K562 (cell line): Measurements from ENCODE around the gene HMGA1. TPM values are rescaled to one million over a fixed set of nuclear protein-coding genes. Genes with fewer than 3 reads are reported as not detected.

ENCODE experiments used
- ATAC-seq: fragments of 200-7000 bp; cut with Tn5 transposase; 3 replicates; pipeline ENCODE4 v1.9.1; 2020; ENCODE audit warnings: moderate library complexity
- BruUV-seq: library from RNA; stranded (reverse); fragments of 400-500 nt; replicated peaks from 2 replicates; lab custom pipeline; 2021; lab: Mats Ljungman, UMichigan
- CTCF ChIA-PET: fragments of 300-600 bp; formaldehyde crosslinking; extraction: SDS; loops from one replicate; lab custom pipeline; 2021; ENCODE audit warnings: low intra/inter-chr PET ratio; lab: Yijun Ruan, JAX
- POLR2A ChIA-PET: fragments of 300-600, 350-650 bp; sonication (Branson Sonifier 250); formaldehyde crosslinking; extraction: SDS; loops from one replicate; lab custom pipeline; 2021; ENCODE audit warnings: antibody characterized with exemption, inconsistent platforms; lab: Yijun Ruan, JAX
- DNase-seq, 4 experiments: peaks; one replicate each; pipeline versions ENCODE4 v3.0.0 to v3.0.0-alpha.2; 2011 to 2018; ENCODE audit warnings: low spot score in 3 of 4, mixed read lengths in 3 of 4; ENCODE audit errors: extremely low read depth in 1 of 4
- FAIRE-seq: peaks from 2 replicates; lab custom pipeline; 2011; peaks lifted over from hg19 to GRCh38; lab: Jason Lieb, UNC
- H2AFZ ChIP-seq: 2 replicates; pipeline ENCODE4 v1.6.0; 2011; ENCODE audit warnings: low read depth, low read length, control low read depth, inconsistent platforms
- H3K27ac ChIP-seq: fragments of 200-600 bp; 3 replicates; pipeline ENCODE4 v1.8.0; 2011; ENCODE audit warnings: low read depth, mild to moderate bottlenecking, control low read depth, inconsistent platforms, low read length, moderate library complexity, mixed read lengths; ENCODE audit errors: extremely low read depth
- H3K27me3 ChIP-seq, 2 experiments: fragments of 300-600 bp in 1 of 2; 2 replicates in 1 of 2; 3 replicates in 1 of 2; pipeline versions ENCODE4 v1.6.0 to v1.8.0; 2011; ENCODE audit warnings: inconsistent platforms in 2 of 2, low read length in 2 of 2, mild to moderate bottlenecking in 1 of 2, mixed read lengths in 1 of 2, moderate library complexity in 1 of 2; ENCODE audit not compliant: control insufficient read depth in 2 of 2, insufficient read depth in 2 of 2
- H3K36me3 ChIP-seq: fragments of 300-600 bp; 3 replicates; pipeline ENCODE4 v1.8.0; 2011; ENCODE audit warnings: mild to moderate bottlenecking, low read length, inconsistent platforms; ENCODE audit not compliant: control insufficient read depth, insufficient read depth
- H3K4me1 ChIP-seq, 2 experiments: fragments of 200-600 bp in 1 of 2; replicated peaks in 1 of 2; 2 replicates in 1 of 2; 3 replicates in 1 of 2; pipeline versions ENCODE4 v1.5.1 to v1.8.0; 2011; ENCODE audit warnings: inconsistent platforms in 2 of 2, low read length in 2 of 2, mild to moderate bottlenecking in 1 of 2, mixed read lengths in 1 of 2, moderate library complexity in 1 of 2; ENCODE audit not compliant: control insufficient read depth in 2 of 2, insufficient read depth in 2 of 2
- H3K4me2 ChIP-seq: 2 replicates; pipeline ENCODE4 v1.6.1; 2011; ENCODE audit warnings: low read length, control low read depth, inconsistent platforms, mixed read lengths; ENCODE audit not compliant: insufficient read depth
- H3K4me3 ChIP-seq: fragments of 200-600 bp; sonication (generic), shearing (Covaris generic); 2 replicates; pipeline ENCODE4 v1.5.1; 2016; ENCODE audit warnings: control low read depth, inconsistent platforms
- H3K79me2 ChIP-seq: fragments of 200-600 bp; 3 replicates; pipeline ENCODE4 v1.8.0; 2011; ENCODE audit warnings: low read length, inconsistent platforms; ENCODE audit not compliant: control insufficient read depth, insufficient read depth
- H3K9ac ChIP-seq, 2 experiments: 2 replicates each; pipeline versions ENCODE4 v1.6.0 to v1.6.1; 2011; ENCODE audit warnings: low read depth in 2 of 2, low read length in 2 of 2, control low read depth in 1 of 2, inconsistent platforms in 1 of 2, mild to moderate bottlenecking in 1 of 2, mixed read lengths in 1 of 2; ENCODE audit not compliant: insufficient read depth in 1 of 2
- H3K9me1 ChIP-seq: one replicate; pipeline ENCODE4 v1.6.0; 2011; ENCODE audit warnings: inconsistent platforms, mild to moderate bottlenecking, low read length, moderate library complexity; ENCODE audit not compliant: control insufficient read depth, insufficient read depth
- H3K9me3 ChIP-seq: replicated peaks from 2 replicates; pipeline ENCODE4 v1.5.1; 2011; ENCODE audit warnings: low read depth, low read length, inconsistent platforms; ENCODE audit not compliant: control insufficient read depth, insufficient read depth
- H4K20me1 ChIP-seq: replicated peaks from 2 replicates; pipeline ENCODE4 v1.6.1; 2011; ENCODE audit warnings: low read length, inconsistent platforms, mixed read lengths; ENCODE audit not compliant: control insufficient read depth, insufficient read depth
- ARID4B ChIP-seq: sonication (generic); formaldehyde crosslinking; IDR thresholded peaks from 2 replicates; pipeline ENCODE4 v1.8.0; 2022; ENCODE audit warnings: mild to moderate bottlenecking, missing genetic modification reagents
- CBFB ChIP-seq: sonication (generic); formaldehyde crosslinking; IDR thresholded peaks from 2 replicates; pipeline ENCODE4 v1.4.0; 2020; ENCODE audit warnings: mild to moderate bottlenecking, missing genetic modification reagents
- HOXB6 ChIP-seq: fragments of 250-450 bp; sonication (Bioruptor Pico); IDR thresholded peaks from 2 replicates; pipeline ENCODE4 v1.5.1; 2022; ENCODE audit warnings: mild to moderate bottlenecking, borderline replicate concordance
- NFIC ChIP-seq: fragments of 450-650 bp; IDR thresholded peaks from 2 replicates; pipeline ENCODE4 v1.6.1; 2017; ENCODE audit warnings: mild to moderate bottlenecking, inconsistent platforms
- ZC3H4 ChIP-seq: sonication (generic); formaldehyde crosslinking; IDR thresholded peaks from 2 replicates; pipeline ENCODE4 v1.9.0; 2021; ENCODE audit warnings: missing genetic modification reagents, borderline replicate concordance
- ZNF507 ChIP-seq: conservative IDR thresholded peaks from 2 replicates; pipeline ENCODE4 v1.6.1; 2017; ENCODE audit warnings: missing genetic modification characterization, missing compliant biosample characterization
- WGBS: fragments of 100-300 bp; shearing (Covaris generic); methylation state at CpG from one replicate; pipeline ENCODE4 v1.1.6; 2016; ENCODE audit warnings: low coverage, mixed read lengths; ENCODE audit not compliant: insufficient coverage; ENCODE audit errors: missing lambda C conversion rate; 5-methylcytosine and 5-hydroxymethylcytosine counted together
- in situ Hi-C: fragments of 300-500 bp; cut with MboI; formaldehyde crosslinking; loops from 4 replicates; pipeline ENCODE4 v1.15.0; 2018; ENCODE audit warnings: inconsistent platforms, mixed read lengths
- intact Hi-C: fragments of 100-400 bp; cut with micrococcal nuclease; formaldehyde crosslinking; loops from 2 replicates; pipeline ENCODE4 v1.14.2; 2022
- polyA plus RNA-seq, 8 experiments: library from polyadenylated mRNA; depleted of rRNA in 4 of 8; stranded (reverse) in 5 of 8; unstranded in 3 of 8; fragments of >200 nt; fragmentation: Nextera tagmentation in 2 of 8; fragmentation: Illumina TruSeq in 1 of 8; extraction: Ambion mirVana in 2 of 8; extraction: Trizol in 1 of 8; gene quantifications; 2 replicates each; pipeline versions ENCODE4 v1.2.1 to v1.2.3, GENCODE V29; 2011 to 2014; ENCODE audit warnings: inconsistent platforms in 1 of 8, missing spikeins in 1 of 8
- total RNA-seq, 7 experiments: library from RNA; depleted of rRNA in 6 of 7; stranded (reverse); fragments of >200 nt in 6 of 7; fragmentation: Illumina TruSeq in 2 of 7; extraction: Trizol in 2 of 7; gene quantifications; 2 replicates each; pipeline versions ENCODE4 v1.2.1 to v1.2.3, GENCODE V29; 2011 to 2021; ENCODE audit warnings: low replicate concordance in 1 of 7

The HMGA1 gene
- total and polyA plus RNA-seq, 9 of the 15 experiments (the other 6 are each of a cell fraction or from before 2014, with no cell fraction given), result 27.8 to 1,947 (median 594) TPM

GRCh38 chr6:34195726-34196115, 41.0 kb upstream of the HMGA1 start:
- in situ Hi-C loops, result no loop called here
- 29% methylated on average over 6 of the region's 7 CpGs for WGBS

More at GRCh38 chr6:34195726-34196115, 41.0 kb upstream of the HMGA1 start:
- Histone ChIP-seq H2AFZ (peak overlapping the region; percentile 99), H3K4me2 (peak overlapping the region; percentile 76), H3K9me3 (peaks cover 2% of the 10 kb centered on the region; the same call in 1 of the 2 replicates), H3K9ac (peak overlapping the region; percentile 58 to 83), H3K27me3 (no peaks in the 10 kb centered on the region), H3K4me3 (no peak overlapping the region), H4K20me1 (no peaks in the 10 kb centered on the region)
- intact Hi-C loops, result loop anchor here (1.0 to 2.0 kb wide), 2 partner anchors 51 to 219 kb away; no protein-coding TSS in a partner anchor
- BruUV-seq, result no TSS peak
- CTCF ChIA-PET, result interaction anchor here (0.6 to 3.2 kb wide), 7 partner anchors 42 to 414 kb away, joined by 3 to 23 read pairs (median 6); partner anchors contain the start of genes HMGA1, NUDT3 and SMIM29
- DNase-seq (peak in 1 of 4 experiments; percentile 19), FAIRE-seq (no peak), ATAC-seq (peak; percentile 24)
- 0 out of 2 replicates have a peak, but pooled peaks have one; percentile 14 for TF ChIP-seq CBFB (CRISPR knock-in tag)
- 0 out of 2 replicates have a peak, but pooled peaks have one; percentile 11 for TF ChIP-seq ARID4B
- TF ChIP-seq ZNF507 (tag), result no peak
- no peak for TF ChIP-seq ZC3H4
- TF ChIP-seq NFIC, result peak; percentile 73
- no peak for TF ChIP-seq HOXB6 (CRISPR knock-in tag)
- TF ChIP-seq, all 486 proteins: peak for 3
- H3K9me1 ChIP-seq, result no peaks in the 10 kb centered on the region
- H3K79me2 ChIP-seq, result no peaks in the 10 kb centered on the region
- no peaks in the 10 kb centered on the region for H3K36me3 ChIP-seq
- no peak overlapping the region for H3K27ac ChIP-seq
- H3K4me1 ChIP-seq, result peaks cover 13 to 24% of the 10 kb centered on the region in 2 experiments; a peak in 4 of 5 replicates
- POLR2A ChIA-PET, result interaction anchor here (0.6 to 2.2 kb wide), 19 partner anchors 11 to 953 kb away, joined by 3 to 16 read pairs (median 3); partner anchors contain the start of gene HMGA1
